GM21381 (cell line): ENCODE data around the gene GABARAP.
"Not testable (repeated sequence)": the region's sequence is repeated elsewhere in the genome, so short reads cannot be mapped to it uniquely, and the experiment has no call there.

Experiments used
- ATAC-seq: cut with Tn5 transposase; IDR thresholded peaks from one replicate; pipeline ENCODE4 v1.9.1; 2021; ENCODE audit warnings: mild to moderate bottlenecking, moderate library complexity; ENCODE audit not compliant: unreplicated experiment

GABARAP gene

DNA sequence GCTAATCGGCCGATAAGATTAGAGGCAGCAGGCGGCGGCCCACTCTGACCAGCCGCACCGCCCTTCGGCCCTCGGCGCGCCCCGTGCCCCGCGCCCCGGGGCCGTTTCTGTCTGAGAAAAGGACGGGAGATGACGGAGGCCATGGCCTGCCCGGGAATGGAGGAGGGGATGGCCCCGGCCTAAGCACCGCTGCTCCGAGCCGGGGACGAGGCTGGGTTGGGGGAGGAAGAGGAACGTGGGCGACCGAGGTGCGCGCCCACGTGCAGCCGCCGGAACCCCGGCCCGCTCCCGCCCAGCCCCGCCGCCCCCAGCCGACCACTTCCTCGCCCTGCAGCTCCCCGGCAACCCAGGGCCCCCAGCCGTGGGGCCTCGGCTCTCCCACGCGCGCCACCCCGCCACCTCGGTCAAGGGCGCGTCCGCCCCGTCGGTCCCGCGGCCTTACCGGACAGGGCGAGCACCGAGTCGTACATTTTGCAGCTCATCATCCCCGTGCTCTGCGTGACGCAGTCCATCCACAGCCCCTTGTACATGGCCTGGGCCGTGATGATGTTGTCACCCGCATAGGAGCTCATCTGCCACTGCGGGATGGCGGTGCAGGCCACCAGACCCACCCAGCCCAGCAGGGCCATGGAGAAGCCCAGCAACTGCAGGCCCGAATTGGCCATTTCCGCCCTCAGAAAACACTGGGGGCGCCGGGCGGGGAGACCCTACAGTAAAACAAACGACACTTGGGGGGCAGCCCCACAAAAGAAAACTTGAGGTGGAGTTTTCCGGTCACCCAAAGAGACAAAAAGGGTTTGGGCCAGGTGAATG lies 19.3 kb upstream of the GABARAP start:
- ATAC-seq: no peak

DNA sequence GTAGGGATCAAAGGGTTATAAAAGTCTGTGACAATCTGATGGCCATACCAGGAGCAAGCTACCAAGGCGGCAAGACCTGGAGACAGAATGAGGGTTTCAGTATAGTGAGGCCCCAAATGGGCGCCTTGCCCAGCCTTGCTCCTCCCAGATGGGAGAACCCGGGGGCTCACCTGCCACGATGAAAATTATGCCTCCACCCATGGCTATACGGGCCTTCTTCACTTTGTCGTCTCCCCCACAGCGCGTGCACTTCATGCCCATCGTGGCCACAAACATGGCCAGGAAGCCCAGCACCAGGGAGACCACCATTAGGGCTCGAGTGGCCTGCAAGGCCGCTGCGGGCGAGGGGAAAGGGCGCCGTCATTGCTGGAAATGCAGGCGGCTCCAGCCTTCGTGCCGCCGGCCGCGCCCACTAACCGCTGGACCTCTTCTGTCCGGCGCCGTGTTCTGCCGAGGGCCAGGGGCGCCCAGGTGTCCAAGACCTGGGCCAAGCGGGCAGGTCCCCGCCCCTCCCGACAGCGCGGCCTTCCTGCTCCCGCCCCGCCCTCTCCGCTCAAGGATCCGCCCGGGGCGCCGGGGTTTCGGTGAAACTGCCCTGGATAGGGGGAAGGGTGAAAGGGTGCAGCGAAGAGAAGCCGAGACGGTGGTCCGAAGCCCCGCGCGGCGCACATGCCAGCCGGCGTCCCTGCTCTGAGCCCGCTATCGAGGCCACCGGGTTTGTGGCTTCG lies 18.6 kb upstream of the GABARAP start:
- ATAC-seq: no peak

DNA sequence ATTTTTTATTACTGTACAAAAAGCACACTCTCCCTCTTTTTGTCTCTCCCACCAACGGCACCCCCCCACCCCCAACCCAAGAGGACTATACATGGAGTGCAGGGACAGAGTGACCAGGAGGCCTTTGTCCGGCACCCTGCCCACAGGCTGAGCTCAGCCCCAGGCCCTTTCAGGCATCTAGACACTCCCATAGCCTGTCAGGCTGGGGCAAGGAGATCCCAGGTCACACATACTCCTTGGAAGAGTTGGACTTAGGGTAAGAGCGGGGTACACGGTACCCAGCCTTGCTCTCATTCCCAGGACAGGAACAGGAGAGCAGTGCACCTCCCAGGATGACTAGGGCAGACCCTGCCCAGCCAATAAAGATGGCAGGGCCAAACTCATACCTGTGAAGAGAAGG lies 17.9 kb upstream of the GABARAP start:
- ATAC-seq: no peak

DNA sequence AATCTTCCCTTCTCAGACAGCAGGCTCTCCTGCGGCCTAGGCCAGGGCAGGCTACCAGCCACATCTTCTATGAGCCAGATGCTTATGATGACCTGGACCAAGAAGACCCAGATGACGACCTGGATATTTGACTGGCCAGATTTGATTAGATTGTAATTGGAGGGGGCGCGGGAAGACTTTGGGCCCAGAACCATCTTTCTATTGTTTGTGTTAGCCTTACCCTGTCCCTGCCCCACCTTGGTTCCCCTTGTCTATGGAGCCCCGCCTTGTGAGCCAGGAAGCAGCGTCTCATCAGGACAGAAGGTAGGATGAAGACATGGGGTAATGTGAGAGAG lies 17.3 kb upstream of the GABARAP start:
- ATAC-seq: no peak

DNA sequence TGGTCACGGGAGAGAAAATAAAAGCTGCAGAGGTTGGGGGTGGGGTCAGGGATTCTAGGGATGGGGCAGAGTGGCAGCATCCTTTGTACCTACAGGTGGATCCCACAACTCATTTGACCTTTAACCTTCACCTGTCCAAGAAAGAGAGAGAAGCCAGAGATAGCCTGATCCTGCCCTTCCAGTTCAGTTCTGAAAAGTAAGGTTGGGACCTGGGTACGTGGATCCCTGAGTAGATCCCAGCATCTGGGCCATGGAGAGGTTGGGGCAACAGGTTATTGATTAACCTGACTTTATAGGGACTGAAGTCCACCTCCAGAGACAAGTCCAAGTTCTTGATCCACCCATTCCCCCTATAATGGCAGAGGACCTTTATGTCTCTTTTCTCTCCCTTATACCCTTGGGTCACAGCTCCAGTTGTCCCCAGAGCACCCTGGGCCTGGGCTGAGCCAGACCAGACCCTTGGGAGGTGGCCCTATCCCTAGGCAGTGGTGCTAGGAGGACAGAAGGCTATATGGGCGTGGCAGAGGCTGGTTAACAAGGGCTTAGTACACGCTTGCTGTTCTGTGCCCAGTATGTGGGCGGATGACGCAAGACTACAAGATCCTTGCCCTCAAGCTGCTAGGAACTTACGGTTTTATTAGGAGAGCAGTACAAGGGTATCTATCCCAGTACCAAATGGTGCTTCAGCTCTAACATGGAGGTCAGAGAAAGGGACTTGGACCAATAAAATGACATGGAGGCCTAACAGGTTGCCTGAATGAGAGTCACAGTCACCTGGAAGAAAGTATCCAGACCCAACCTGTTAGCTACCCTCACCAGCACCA lies 16.7 kb upstream of the GABARAP start:
- ATAC-seq: no peak

DNA sequence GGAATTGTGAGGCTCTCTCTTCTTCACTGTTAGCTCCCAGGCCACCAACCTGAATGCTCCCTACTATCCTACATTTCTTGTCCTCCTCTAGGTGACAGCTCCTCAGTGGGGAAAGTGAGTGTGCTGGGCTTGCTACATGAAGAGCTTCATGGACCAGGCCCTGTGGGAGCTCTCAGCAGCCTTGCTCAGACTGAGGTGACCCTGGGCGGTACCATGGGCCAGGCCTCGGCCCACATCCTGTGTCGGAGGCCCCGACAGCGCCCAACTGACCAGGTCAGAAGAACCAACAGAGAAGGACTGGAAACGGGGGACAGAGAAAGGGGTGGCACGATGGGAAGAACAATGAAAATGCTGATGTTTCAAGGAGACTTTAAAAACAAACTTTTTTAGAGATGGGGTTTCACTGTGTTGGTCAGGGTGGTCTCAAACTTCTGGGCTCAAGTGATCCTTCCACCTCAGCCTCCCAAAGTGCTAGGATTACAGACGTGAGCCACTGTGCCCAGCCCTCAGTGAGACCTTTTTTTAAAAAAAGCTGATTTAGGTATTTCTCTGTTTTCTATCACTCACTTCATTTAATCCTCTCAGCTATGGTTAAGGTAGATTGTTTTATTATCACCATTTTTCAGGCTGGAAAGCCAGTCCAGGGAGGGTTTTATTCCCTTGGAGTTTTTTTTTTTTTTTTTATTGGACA lies 14.7 kb upstream of the GABARAP start:
- no peak for ATAC-seq

DNA sequence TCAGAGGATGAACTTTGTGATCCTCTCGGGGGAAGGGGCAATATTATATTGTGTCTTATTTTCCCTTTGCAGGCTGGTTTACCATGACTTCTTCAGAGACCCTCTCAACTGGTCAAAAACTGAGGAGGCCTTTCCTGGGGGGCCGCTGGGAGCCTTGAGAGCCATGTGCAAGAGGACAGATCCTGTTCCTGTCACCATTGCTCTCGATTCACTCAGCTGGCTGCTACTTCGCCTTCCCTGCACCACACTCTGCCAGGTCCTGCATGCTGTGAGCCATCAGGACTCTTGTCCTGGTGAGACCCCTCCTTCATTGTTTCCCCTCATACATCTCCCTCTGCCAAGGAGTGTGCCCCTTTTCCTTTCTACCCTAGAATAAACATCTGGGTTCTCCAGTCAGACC lies 12.3 kb upstream of the GABARAP start:
- ATAC-seq: no peak

DNA sequence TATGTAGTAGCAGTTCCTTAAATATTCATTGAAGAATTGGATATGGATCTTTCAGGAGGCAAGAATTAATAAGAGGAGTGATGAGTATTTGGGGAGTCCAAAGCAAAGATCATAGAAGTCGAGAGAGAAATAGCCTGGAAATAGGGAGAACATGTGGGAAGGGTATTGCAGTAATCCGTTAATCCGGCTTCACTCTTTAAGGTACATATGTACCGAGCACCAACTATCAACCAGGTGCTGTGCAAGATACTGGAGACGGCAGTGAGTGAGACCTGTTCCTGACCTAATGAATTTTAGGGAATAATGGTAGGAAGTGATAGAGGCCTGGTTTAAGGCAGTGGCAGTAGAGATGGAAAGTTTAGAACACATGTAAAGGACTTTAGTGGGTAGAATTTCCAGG lies 10.8 kb upstream of the GABARAP start:
- ATAC-seq: no peak

DNA sequence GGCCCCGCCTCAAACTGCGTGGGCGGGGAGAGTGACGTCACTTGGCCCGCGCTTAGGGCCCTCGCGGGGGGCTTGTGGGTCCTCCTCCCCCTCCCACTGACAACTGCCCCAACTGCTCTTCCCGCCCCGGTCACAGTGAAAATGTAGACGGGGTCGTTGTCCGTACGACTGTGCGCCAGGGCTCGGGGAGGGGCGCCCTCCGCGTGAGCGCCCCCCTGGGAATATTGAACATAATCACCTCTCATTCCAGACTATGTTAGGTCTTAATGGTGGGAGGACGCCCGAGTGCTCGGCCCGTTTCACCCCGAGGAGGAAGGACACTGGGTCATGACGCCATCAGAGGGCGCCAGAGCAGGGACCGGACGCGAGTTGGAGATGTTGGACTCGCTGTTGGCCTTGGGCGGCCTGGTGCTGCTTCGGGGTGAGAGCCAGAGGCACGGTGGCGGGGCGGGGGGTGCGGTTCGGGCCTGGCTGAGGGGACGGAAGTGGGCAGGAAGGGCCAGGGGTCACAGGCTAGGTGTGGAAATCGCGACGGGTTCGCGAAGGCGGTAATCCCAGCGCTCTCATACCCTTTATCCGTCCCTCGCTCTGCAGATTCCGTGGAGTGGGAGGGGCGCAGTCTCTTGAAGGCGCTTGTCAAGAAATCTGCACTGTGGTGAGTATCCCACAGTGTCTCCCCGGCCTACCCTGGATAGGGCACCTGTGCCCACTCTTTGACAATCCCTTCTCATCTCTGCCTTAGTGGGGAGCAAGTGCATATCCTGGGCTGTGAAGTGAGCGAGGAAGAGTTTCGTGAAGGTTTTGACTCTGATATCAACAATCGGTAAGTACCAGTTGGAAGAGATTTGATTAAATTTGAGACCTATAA lies 10.2 kb upstream of the GABARAP start, which contains the start of gene ELP5:
Gene ELP5 (plus strand): TSS at position 40 of the 868 bp plus-strand sequence. CDS start 336 bp downstream, at position 376.
- ATAC-seq: peak; percentile 55

DNA sequence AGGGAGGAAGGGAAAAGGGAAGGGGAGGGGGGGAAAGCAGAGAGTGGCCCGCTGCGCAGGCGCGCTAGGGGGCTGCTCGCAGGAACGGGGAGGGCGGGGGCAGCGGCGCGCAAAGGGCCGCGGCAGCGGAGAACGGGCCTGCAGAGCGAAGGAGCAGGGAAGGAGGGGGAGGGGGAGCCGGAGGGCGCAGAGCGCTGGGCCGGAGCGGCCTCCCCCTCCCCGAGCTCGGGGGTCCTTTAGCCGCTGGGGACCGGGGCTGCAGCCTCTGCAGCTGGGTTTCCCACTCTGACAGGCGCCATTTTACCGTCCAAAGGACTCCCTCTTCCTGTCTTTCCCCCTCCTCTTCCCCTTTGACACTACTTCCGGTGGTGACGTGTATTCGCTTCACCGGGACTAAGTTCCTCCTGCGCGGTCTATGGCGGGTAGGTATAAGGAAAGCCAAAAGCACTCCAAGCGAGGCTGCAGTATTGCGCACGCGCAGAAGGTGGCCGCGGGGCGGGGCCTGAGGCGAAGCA lies 9.5 kb upstream of the GABARAP start, which contains the start of gene CTDNEP1:
Gene CTDNEP1 (minus strand): TSS at position 74 of the 515 bp plus-strand sequence. CDS start 438 bp downstream, outside the sequence.
- peak; percentile 79 for ATAC-seq

DNA sequence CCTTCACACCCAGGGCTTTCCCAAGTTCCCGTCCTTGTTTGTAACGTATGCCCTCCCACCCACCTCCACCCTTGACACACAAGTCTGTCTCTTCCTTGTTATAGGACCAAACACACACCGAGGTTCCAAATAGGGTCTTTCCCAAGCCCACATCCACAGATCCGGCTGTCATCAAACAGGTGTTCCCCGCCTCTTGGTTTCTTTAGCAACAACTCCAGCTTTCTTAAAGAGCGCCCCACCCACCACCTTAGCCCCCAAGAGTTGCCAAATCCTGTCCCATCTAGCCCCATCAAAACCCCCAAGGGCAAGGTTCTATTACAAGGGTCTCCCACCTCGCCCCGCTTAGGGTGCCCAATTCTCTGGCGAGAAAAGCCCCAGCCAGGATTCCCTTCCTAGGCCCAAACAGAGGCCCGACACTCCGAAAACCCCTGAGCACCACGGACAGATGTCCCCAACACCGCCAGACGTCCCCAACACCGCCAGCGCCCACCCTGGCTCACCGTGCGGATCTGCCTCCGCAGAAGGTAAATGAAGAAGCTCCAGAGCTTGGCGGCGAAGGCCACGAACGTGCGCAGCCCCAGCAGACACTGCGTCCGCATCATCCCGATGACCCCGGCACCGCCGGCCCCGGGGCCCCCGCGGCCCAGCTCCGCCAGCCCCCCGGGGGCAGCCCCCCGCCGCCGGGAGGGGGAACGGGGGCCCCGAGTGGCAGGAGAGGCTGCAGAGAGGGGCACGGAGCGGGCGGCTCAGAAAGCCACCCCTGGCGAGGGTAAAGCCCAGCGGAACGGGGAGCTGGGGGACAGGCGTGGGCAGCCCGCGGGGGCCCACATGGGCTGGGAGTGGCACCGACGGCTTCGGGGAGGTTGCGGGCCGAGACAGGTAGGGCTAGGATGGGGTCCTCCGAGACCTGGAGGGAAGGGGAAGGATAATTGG lies 8.7 kb upstream of the GABARAP start:
- ATAC-seq: peak; percentile 5

DNA sequence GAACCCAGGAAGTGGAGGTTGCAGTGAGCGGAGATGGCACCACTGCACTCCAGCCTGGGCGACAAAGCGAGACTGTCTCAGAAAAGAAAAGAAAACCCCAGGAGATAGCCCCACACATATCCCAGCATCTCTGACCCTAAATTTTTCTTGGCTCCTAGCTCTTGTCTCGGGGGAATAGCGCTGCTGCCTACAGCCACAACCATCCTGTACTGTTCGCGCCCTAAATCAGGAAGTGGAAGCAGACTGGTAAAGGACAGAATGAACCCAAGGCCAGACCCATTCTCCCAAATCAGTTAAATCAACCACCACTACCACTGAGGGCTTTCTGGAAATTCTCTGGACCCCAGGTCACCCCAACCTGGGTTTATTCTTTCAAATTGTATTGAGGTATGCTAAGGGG lies 7.6 kb upstream of the GABARAP start:
- ATAC-seq: no peak

DNA sequence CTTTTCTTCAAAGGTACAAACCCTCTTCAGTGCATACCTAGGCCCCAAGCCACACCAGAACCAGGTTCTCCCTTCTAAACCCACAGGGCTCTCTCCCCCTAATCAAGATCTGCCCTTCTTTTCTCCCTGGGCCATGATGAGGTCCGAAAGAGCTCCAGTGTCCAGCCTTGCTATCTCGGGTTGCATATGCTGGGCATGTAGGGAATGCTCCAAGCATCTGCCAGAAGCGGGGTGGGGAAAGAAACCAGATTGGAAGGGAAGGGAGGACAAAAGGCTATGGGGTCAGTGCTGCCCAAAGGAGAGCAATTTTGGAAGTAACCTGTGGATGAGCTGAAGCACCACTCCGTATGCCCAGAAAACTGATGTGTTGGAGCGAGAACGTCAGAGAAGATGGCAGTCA lies 7.0 kb upstream of the GABARAP start:
- ATAC-seq: no peak

DNA sequence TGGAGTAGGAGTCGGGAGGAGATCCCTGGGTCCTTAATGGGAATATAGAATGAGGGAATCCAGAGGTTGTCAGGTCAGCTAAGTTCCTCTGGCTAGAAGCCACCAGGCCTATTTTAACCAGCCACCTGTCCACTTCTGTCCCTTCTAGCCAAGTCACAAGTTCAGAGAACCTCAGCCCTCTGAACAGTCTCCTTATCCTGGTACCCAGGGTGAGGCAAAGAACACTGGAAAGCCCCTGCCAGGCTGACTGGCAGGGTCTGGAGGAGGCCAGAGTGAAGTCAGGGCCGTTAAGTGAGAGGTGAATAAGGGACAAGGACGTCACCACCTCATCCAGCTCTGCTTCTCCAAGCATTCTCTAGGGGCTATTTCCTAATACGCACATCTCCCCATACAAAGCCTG lies 6.5 kb upstream of the GABARAP start:
- no peak for ATAC-seq

DNA sequence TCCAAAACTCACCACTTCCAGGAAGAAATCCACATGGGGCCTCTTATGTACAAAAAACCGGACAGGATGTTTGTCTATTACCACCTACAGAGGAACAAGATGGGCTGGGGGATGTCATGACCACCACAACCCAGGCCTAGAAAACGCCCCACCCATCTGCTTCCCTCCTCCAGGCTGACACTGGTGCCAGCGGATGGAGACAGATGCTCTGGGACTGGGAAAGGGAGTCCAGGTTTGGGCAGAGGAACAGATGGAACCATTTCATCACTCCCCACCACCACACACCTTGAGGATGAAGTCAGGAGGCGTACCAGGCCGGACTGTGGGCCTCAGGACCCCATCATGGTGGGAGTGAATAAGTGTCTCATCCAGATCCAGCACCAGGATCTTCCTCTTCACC lies 4.5 kb upstream of the GABARAP start:
- ATAC-seq: no peak

DNA sequence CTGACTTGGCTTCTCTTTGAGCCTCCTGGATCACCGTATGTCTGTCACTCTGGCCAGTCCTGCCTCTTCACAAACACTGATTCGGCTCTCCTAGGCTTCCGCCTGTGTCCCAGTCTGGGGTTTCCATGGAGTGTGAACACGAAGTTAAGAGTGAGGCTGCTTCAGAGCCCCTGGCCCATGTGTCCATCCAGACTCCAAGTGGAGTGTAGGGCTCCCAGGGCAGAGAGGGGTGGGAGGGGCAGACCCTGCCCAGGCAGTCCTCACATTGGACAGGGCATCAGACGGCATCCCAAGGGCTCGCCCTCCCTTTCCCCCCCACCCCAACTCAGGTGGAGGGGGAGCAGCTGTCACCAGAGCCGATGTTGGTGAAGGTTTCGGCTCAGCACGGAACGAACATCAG lies 1.6 kb upstream of the GABARAP start:
- ATAC-seq: not testable (repeated sequence)

DNA sequence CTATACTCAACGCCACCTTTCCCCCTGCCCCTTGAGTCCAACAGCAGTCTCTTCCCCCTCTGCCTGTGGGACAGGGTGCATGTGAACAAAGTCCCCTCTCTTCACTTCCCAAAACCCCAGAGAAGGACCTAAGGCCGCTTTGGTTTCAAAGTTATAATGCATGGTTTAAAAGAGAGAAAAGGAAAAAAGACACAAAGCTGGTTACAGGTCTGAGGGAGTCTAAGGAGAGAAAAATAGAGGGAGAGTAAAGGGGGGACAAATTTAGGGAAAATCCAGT lies 1.1 kb upstream of the GABARAP start:
- no peak for ATAC-seq

DNA sequence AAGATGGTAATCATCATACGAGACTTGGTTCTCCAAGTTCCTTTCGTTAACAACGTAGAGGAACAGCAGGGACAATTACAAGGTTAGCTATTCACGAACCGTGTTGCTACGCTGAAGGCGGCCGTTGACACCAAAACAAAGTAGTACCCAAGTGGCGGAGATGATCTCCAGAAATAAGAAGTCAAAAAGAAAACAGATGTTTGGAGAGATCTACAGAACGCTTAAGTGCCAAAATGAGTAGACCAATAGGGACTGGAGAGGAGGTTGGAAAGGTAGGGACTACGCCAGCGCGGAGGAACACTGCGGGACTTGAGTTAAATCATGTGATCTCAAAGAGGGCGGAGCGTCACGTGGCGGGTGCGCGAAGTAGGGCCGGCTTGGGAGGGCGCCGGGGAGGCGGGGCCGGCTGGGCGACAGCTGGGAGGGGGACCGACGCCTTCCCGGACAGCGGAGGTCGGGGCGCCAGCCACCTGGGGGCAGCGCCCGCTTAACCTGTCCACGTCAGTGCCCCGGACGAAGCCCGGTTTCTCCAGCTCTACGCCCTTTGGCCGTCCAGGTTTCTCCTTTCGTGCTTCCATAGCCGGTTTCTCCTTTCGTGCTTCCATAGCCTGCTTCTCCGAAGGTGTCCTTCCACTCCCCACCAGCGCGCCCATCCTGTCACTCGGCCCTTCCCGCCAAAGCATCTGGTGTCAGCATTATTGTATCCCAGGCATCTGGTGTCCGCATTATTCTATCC lies 636 bp upstream of the GABARAP start:
- peak; percentile 44 for ATAC-seq
